HG02981 (cell line): ENCODE results near the gene KSR1.
A peak's percentile ranks its signal among the peaks of the same experiment; 100 is the strongest.

Source experiments
- ATAC-seq: cut with Tn5 transposase; IDR thresholded peaks from one replicate; pipeline ENCODE4 v1.9.1; 2021; ENCODE audit warnings: mild to moderate bottlenecking, moderate library complexity; ENCODE audit not compliant: unreplicated experiment

Gene KSR1

DNA sequence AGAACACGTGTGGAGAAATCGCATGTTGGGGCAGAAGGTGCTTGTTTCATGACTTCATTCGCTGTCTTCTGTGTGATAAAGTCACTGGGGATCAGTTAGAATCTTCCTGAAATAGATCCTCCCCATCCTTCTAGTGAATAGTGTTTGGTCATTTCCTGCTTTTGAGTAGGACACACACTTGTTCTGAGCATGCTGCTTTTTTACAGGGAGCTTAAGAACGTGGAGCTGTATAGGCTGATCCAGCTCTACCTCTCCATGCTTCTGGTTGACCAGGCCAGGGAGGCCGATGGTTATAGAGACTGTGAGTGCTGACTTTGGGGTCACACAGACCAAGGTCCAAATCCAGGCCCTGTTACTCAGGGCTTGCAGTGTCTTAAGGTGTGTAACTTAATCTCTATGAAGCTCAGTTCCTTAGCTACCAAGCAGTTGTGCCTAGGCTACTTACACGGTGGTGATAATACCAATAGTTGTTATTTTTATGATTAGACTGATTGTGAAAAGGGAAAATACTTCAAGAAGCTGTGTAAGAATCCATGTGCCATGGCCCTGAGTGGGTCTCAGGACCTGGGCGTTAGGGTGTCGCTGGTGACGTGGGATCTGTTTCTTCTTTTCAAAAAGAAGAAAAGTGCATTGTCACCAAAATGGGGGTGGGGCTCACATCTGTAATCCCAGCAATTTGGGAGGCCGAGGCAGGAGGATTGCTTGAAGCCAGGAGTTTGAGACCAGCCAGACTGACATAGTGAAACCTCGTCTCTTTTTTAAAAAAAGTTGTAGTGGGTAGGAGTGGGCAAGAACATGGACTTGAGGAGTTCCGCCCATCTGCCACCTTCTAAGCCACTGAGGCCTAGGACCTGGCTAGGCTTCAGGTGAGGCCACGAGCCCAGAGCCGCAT, 110.7 kb downstream of the KSR1 start:
- no peak for ATAC-seq

DNA sequence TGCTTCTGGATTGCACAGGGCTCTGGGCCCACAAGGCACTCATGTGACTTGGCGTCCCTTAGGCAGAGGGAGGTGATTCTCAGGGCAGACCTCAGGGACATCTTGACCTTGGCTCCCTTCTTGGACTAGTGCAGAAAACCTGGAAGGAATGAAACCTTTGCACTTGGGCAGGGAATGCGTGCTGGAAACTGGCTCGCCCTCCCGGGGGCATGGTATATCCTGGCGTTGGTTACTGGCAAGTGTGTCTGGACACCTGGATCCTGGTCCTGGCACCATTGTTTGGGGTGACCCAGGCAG, 111.3 kb downstream of the KSR1 start:
- ATAC-seq: no peak

DNA sequence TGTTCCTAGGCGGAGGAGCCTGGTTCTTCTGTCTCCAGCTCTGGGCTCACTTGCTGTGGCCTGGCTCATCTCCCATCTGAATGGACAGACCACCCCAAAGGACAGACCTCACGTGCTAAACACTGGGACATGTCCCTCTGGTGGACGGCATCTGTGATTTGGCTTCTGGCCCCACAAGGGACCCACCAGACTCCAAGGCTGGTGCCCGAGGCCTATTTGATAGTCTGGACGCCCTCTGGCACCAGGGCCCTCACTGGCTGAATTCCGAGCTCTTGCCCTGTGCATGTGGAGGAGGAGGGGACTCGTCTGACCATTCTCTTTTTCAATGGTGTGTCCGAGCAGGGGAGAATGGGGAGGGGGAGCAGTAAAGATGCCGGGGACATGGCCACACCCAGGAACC, 112.0 kb downstream of the KSR1 start:
- ATAC-seq: no peak

DNA sequence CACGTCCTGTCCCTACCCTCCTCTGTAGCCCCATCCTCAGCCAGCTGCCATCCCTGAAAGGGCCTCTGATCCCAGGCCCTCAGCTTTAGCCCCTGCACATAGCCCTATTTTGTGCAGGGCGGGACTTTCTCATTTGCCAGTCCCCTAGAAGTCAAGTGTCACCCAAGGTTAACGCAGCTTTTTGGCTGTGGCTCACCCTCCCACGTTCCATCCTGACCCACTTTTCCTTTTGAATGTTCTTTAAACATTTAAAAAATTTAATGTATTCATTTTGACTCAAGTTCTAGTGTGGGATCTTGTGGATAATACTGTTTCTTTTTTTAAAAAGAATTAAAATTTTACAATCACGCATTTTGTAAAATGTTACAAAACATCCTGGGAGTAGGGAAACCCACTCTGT, 112.6 kb downstream of the KSR1 start:
- no peak for ATAC-seq

DNA sequence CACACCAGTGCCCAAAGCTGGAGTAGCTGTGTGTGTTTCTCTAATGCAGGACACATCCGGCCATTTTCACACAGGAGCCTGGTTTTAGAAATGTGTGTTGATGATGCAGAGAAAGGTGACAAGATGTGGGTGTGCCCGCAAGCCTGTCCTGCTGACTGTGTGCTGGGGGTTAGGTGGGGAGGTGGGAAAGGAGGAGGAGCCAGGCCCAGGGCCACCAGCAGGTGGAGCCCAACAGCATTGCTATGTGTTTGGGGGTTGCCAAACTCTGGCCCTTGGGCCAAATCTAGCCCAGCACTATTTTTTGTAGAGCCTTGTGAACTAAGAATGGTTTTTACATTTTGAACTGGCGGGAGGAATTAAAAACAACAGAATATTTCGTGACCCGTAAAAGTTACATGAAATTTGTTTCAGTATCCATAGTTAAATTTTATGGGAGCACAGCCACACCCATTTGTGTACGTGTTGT, 113.0 kb downstream of the KSR1 start:
- ATAC-seq: no peak

DNA sequence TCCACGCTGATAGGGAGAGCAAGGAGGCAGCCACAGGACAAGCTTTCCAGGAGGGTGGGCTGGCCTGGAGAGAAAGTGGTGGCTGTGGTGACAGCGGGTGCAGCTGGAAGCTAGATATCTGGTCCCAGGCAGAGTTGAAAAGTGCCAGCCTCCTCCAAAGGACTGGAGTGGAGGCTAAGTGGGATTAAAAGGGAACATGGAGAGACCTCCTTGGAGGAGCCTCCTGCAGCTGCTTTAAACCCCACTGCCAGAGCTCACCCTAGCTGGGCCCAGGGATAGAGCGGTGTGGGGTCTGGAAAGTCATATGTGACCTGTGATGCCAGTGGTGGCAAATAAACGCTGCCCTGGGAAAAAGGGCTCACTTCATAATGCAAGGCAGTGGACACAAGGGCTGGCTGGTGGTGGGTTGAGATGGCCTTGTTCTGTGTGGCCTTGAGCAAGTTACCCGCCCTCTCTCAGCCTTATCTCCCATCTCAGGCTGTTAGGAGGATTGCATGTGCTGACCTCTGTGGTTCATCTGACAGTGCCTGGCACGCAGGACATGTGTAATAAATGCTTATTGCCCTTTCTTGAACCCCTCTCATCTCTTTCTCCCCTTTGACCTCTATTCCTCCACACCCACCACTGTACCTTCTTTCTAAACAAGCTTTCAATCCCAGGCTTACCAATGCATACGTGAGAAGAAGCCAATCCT, 113.8 kb downstream of the KSR1 start:
- no peak for ATAC-seq

DNA sequence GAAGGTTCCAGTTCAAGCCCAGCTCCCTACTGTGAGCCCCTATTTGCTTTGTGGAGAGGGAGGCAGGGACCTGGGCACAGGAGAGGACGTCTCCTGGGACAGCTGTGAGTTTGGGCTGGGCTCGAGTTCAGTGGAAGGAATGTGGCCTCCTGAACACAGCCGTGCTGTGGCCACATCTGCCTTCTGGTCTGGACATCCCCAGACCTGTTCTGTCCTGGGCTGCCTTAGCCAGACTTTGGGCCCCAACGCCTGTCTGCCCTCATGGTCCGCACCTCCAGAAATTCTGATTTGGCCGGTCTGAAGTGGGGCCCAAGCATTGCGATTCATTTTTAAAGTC, 114.3 kb downstream of the KSR1 start:
- ATAC-seq: no peak

DNA sequence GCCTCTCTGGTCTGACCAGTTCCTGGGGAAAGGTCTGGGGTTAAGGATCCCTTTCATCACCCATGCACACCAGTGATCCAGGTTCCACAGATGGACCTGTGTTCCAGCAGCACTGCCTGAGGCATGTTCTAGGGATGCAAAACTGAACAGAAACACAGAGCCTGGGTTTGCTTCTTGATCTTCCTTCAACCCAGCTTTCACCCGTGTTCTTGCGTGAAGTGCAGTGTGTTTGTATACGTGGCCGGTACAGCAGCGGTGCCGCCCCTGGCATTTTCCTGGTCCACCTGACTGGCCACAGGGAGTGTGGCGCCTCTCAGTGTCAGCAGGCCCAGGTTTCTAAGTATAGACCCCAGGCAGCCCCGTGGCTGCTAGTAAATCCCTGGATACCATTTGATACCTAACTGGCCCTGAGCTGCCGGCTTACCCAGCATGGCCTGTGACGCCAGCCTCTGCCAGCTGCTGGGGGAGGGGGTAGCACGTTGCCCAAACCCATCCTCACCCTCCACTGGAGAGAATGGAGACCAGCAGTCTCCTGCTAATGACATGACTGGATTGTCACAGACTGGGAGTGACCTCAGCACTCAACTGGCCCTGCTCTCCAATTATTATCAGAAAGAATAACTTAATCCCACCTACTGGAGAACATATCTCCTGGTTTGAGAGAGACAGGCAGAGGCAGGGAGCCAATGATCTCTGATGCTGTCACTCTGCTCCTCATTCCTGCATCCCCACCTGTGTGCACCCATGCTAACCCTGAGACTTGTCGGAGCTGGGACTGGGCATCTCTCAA, 115.5 kb downstream of the KSR1 start:
- no peak for ATAC-seq

DNA sequence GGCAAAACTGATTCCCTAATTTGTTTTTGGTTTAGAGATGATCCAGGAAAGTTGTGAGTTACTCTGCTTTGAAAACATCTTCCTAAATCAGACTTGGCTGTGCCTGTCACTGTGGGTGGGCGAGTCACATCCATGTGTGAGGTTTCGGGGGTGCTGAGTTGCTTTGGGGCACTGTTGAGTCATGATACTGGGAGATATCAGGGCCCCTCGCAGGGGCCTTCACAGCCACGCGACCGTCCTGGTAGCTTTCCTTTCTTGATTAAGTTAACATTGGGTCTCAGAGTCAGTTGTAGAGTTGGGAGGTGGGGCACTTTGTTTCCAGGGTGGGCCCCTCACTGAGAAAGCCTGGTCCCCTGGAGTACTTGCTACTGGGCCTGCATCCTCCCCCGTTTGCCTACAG, 116.4 kb downstream of the KSR1 start:
- ATAC-seq: no peak

DNA sequence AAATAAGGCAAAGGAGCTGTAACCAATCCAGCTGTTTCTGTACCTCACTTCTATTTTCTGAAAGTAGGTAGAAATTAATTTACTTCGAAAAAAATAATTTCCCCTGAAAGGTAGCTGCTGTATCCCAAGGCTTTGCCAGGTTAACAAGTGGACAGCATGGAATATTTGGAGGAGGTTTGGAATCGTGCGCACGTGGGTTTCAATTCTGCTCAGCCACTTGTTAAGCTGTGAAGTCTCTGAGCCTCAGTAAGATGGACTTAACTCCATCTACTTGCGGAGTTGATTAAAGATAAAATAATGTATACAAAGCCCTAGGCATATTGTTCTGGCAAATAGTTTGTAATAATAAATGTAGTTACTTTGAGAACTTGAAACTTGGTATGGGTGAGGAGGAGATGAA, 117.3 kb downstream of the KSR1 start:
- no peak for ATAC-seq

DNA sequence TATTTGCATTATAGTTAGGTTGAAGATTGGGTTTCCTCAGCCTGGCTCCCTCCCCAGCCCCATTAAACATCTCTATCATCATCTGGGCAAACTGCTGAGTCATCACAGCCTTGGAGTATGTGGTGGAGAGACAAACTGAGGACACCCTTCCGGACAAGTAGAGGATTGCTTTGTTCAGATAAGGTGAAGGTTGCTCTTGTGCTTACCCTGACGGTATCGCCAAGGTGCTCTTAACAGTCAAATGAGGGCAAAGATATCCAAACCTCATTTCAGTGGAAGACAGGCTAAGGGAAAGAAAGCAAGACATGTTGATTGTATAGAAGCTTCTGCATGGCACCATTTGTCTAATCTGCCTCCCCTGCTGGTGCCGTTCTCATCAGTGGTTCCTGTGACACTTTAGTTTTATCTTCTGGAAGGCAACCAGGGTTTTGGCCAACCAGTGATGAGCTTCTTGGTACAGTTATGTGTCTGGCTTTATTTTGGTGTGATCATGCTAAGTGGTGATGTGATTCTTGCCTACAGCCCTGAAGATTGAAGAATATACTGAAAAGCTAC, 117.8 kb downstream of the KSR1 start:
- no peak for ATAC-seq

DNA sequence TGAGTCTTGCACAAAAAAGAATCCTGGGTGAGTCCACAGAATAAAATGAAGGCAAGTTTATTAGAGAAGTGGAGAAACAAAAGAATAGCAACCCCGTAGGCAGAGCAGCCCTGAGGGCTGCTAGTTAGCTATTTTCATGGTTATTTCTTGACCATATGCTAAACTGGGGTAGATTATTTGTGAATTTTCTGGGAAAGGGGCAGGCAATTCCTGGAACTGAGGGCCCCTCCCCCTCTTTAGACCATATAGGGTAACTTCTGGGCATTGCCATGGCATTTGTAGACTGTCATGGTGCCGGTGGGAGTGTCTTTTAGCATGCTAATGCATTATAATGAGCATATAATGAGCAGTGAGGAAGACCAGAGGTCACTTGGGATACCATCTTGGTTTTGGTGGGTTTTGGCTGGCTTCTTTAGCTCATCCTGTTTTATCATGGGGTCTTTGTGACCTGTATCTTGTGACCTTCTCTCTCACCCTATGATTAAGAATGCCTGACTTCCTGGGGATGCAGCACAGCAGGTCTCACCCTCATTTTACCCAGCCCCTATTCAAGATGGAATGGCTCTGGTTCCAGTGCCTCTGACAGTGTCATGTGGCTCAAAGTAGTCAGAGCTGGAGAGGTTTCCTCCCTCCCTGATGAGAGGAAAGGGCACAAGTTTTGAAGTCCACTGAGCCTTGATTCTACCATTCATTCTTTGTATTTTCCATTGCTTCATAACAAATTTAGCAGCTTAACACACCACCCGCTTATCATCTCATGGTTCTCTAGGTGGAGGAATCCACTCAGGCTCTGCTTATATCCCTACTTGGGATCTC, 119.1 kb downstream of the KSR1 start:
- ATAC-seq: no peak

DNA sequence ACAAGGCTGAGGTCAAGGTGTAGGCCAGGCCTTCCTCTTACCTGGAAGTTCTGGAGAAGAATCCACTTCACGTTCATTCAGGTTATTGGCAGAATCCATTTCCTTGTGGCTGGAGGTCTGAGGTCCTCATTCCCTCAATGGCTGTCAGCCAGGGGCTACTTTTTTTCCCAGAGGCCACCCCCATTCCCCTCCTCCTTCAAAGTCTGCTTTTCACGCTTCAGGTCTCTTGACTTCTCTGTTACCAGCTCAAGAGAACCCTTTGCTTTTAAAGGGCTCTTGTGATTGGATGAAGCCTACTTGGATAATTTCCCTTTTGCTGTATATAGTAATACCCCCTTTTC, 119.6 kb downstream of the KSR1 start:
- no peak for ATAC-seq

DNA sequence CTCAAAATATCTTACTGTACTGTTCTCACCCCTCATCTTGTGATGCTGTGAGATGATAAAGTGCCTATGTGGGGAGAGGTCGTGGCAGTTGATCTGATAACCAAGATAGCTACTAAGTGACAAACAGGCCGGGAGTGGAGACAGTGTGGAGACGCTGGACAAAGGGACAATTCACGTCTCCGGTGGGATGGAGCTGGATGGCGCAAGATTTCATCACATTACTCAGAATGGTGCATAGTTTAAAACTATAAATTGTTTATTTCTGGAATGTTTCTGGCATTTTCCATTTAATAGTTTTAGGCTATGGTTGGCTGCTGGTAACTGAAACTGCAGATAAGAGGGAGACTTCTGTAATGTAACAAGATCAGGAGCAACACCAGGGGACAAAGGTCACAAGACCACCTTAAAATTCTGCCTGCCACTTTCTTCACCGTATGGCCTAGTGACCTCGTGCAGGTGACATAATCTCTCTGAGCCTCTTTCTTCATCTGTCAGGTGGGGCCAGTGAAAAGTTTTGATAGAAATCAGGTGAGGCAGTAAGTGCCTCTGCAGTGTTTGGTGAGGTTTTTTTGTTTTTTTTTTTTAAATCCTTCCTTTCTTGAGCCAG, 120.3 kb downstream of the KSR1 start:
- no peak for ATAC-seq

DNA sequence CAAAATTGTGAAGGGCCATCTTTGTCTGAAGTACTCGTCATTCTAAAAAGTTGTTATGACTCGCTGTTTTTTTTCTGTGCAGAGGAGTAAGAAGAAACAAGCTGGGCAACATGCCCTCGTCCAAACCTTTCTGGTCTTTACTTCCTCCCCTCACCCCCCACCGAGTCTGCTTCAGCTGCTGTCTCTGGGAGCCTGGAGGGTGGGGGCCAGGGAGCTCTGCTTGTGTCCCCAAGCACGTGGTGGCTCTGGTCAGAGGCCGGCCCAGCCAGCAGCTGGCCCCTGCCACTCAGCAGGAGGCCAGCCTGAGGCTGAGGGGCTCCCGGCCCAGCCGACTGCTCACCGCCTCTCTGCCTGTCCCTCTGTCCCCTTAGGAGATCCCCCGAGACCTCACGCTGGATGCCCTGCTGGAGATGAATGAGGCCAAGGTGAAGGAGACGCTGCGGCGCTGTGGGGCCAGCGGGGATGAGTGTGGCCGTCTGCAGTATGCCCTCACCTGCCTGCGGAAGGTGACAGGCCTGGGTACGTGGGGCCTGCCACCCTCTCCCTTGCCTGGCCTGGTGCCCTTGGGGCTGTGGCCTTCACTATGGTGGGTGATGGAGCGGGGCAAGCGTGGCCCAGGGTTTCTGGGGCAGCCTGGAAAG, 121.0 kb downstream of the KSR1 start:
- no peak for ATAC-seq

DNA sequence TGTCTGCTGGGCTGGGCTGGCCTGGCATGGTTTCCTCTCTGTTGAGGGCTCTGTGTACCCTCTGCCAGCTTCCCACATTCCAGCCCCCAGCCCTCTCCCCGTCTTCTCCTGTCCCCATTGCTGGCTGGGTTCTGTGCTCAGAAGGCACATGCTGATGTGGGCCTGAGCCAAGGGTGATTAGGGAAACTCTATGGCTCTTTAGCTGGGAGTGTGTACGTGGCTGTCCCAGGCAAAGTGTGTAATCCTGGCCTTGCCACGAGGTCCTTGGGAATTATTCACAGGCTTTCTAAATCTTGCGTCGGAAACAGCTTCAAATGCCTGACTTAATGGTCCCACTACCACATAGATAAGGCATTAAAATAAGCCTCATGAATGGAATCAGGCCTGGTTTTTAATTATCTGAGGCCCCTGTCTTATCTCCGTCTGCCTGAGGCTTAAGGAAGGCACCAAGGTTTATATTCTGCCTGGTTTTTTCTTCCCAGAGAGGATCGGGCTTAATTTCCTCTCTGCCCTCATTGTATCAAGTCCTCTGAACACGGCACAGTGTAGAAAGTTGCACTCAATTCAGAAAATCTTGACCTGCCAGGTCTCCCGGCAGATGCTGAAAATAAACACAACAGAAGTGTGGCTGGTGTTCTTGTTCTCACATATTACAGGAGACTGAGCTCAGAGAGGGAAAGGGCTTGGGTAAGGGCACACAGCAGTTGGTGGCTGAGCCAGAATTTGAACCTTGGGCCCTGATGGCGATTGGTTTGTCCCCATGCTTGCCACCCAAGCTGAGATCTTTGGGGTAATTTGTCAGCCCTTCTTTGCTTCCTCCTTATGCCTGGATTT, 121.9 kb downstream of the KSR1 start:
- no peak for ATAC-seq

DNA sequence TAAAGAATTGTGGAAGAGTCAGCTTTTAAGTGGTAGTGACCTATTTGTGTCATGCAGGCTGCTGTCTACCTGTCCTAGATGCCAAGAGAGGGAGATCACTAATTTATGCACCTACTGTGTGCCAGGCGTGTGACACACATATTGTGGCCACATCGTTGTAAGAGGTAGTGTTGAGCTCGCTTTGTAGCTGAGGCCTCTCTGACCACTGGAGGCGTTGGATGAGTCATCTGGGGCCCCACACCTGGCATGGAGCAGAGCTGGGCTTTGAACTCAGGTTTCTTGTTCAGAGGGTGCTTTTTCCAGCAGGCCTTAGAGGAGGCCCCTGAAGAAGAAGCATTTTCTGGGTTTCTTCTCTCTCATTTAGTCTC, 122.5 kb downstream of the KSR1 start:
- peak; percentile 89 for ATAC-seq

DNA sequence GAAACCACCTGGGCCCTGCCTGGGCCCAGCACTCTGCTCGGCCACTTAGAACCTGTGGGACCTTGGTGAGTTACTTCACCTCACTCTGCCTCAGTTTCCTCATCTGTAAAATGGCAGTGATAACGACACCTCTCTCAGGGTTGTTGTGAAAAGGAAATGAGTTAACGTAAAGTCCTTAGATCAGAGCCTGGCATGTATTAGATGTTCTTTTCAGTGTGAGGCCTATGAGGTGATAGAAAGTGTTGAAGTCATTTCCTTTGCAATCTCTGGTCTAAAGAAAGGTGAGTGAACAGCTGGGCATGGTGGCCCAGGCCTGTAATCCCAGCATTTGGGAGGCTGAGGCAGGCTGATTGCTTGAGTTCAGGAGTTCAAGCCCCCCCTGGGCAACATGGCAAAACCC, 123.1 kb downstream of the KSR1 start:
- no peak for ATAC-seq

DNA sequence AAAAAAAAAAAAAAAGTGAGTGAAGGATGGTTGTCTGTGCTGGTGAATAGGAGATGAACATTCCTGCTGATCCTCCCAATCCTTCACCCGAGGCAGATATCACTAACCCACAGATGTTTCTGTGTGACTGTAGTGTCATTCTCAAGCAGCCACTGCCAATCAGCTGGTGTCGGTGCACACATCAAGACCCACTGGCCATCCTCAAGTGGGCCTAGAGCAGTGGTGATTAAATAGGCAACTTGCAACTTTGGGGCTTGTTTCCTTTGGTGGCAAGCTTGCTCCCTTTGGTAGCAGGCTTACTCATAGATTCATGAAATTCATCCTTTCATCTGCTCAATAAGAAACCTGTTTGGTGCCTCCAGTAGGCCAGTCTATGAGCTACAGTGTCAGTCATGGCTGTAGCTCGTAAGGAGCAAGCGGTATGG, 123.7 kb downstream of the KSR1 start:
- ATAC-seq: no peak
